Endothelial cell of umbilical vein (primary cell): ENCODE measurements around the gene GALNT17. TPM values are rescaled to one million over a fixed set of nuclear protein-coding genes. Genes with fewer than 3 reads are reported as not detected.

Source experiments
- BruUV-seq: library from RNA; stranded (reverse); fragments of 400-500 nt; replicated peaks from 2 replicates; lab custom pipeline; 2021; lab: Mats Ljungman, UMichigan
- CTCF ChIA-PET: fragments of 300-600, 350-600 bp; sonication (Branson Sonifier 250); formaldehyde crosslinking; loops from one replicate; lab custom pipeline; 2021; ENCODE audit warnings: antibody characterized with exemption, inconsistent platforms; lab: Charles Lee
- POLR2A ChIA-PET: fragments of 300-600, 350-600 bp; sonication (Branson Sonifier 250); formaldehyde crosslinking; loops from one replicate; lab custom pipeline; 2021; ENCODE audit warnings: antibody characterized with exemption, inconsistent platforms; lab: Charles Lee
- DNase-seq: peaks from one replicate; pipeline ENCODE4 v3.0.0-alpha.2; 2011; ENCODE audit warnings: low read depth, low spot score
- FAIRE-seq: peaks from 2 replicates; lab custom pipeline; 2011; peaks lifted over from hg19 to GRCh38; lab: Jason Lieb, UNC
- H2AFZ ChIP-seq: 2 replicates; pipeline ENCODE4 v1.6.0; 2012; ENCODE audit warnings: low read depth, low read length, control low read depth, inconsistent platforms
- H3K27ac ChIP-seq: 2 replicates; pipeline ENCODE4 v1.5.1; 2011; ENCODE audit warnings: low read depth, mild to moderate bottlenecking, control low read depth, low read length, moderate library complexity; ENCODE audit not compliant: insufficient read depth
- H3K27me3 ChIP-seq, 2 experiments: 2 replicates each; pipeline versions ENCODE4 v1.6.0 to v1.6.1; 2011; ENCODE audit warnings: low read length in 2 of 2, mixed read lengths in 1 of 2; ENCODE audit not compliant: control insufficient read depth in 2 of 2, insufficient read depth in 2 of 2
- H3K36me3 ChIP-seq, 2 experiments: 2 replicates in 1 of 2; 3 replicates in 1 of 2; pipeline ENCODE4 v1.5.1; 2011; ENCODE audit warnings: low read length in 2 of 2, mild to moderate bottlenecking in 1 of 2, moderate library complexity in 1 of 2; ENCODE audit not compliant: control insufficient read depth in 2 of 2, insufficient read depth in 2 of 2; ENCODE audit errors: extremely low read depth in 1 of 2
- H3K4me1 ChIP-seq: 3 replicates; pipeline ENCODE4 v1.5.1; 2011; ENCODE audit warnings: mild to moderate bottlenecking, low read length; ENCODE audit not compliant: control insufficient read depth, insufficient read depth; ENCODE audit errors: extremely low read depth
- H3K4me2 ChIP-seq: 2 replicates; pipeline ENCODE4 v1.6.1; 2011; ENCODE audit warnings: low read length, control low read depth, mixed read lengths; ENCODE audit not compliant: insufficient read depth
- H3K4me3 ChIP-seq, 3 experiments: fragments of 200-600 bp in 1 of 3; sonication (generic), shearing (Covaris generic) in 1 of 3; replicated peaks in 1 of 3; 2 replicates each; pipeline ENCODE4 v1.5.1; 2011 to 2016; ENCODE audit warnings: control low read depth in 3 of 3, low read length in 3 of 3, mild to moderate bottlenecking in 2 of 3, inconsistent platforms in 1 of 3, low read depth in 1 of 3, moderate library complexity in 1 of 3; ENCODE audit not compliant: insufficient read depth in 1 of 3
- H3K79me2 ChIP-seq: 2 replicates; pipeline ENCODE4 v1.6.0; 2012; ENCODE audit warnings: low read length, inconsistent platforms; ENCODE audit not compliant: control insufficient read depth, insufficient read depth
- H3K9ac ChIP-seq: replicated peaks from 2 replicates; pipeline ENCODE3; 2011; ENCODE audit warnings: low read length, control low read depth; ENCODE audit not compliant: insufficient read depth; ENCODE audit errors: extremely low read depth
- H3K9me1 ChIP-seq: replicated peaks from 3 replicates; pipeline ENCODE4 v1.6.0; 2011; ENCODE audit warnings: mild to moderate bottlenecking, low read length; ENCODE audit not compliant: control insufficient read depth, insufficient read depth; ENCODE audit errors: extremely low read depth
- H3K9me3 ChIP-seq: replicated peaks from 2 replicates; pipeline ENCODE4 v1.5.1; 2012; ENCODE audit warnings: low read length, inconsistent platforms; ENCODE audit not compliant: control insufficient read depth, insufficient read depth
- H4K20me1 ChIP-seq: replicated peaks from 2 replicates; pipeline ENCODE3; 2011; ENCODE audit warnings: mild to moderate bottlenecking, low read length; ENCODE audit not compliant: control insufficient read depth, insufficient read depth; ENCODE audit errors: extremely low read depth
- CTCF ChIP-seq, 2 donors: IDR thresholded peaks; 1 replicate in 1 of 2; 2 replicates in 1 of 2; pipeline ENCODE4 v1.5.1; 2011; ENCODE audit warnings: low read length in 2 of 2, mild to moderate bottlenecking in 2 of 2, moderate library complexity in 2 of 2, control low read depth in 1 of 2, inconsistent platforms in 1 of 2, low read depth in 1 of 2; ENCODE audit not compliant: insufficient read depth in 1 of 2; ENCODE audit errors: extremely low read depth in 1 of 2
- EZH2 ChIP-seq: IDR thresholded peaks from 2 replicates; pipeline ENCODE4 v1.6.1; 2012; ENCODE audit warnings: borderline replicate concordance, low read depth, mild to moderate bottlenecking, moderate library complexity, low read length, inconsistent platforms; ENCODE audit not compliant: severe bottlenecking
- FOS ChIP-seq: IDR thresholded peaks from 2 replicates; pipeline ENCODE4 v1.6.1; 2011; ENCODE audit warnings: mild to moderate bottlenecking, low read length, moderate library complexity, borderline replicate concordance; ENCODE audit not compliant: insufficient read depth
- GATA2 ChIP-seq: IDR thresholded peaks from 2 replicates; pipeline ENCODE4 v1.7.0; 2011; ENCODE audit warnings: low read depth, mild to moderate bottlenecking, moderate library complexity, mixed read lengths, low read length; ENCODE audit not compliant: insufficient read length, insufficient read depth
- JUN ChIP-seq: IDR thresholded peaks from 2 replicates; pipeline ENCODE4 v1.6.1; 2011; ENCODE audit warnings: borderline replicate concordance, low read depth; ENCODE audit not compliant: insufficient read length, insufficient read depth
- MAX ChIP-seq: IDR thresholded peaks from 2 replicates; pipeline ENCODE4 v1.6.1; 2011; ENCODE audit not compliant: insufficient read depth, insufficient read length
- MYC ChIP-seq: IDR thresholded peaks from one replicate; pipeline ENCODE4 v1.6.1; 2011; ENCODE audit warnings: mild to moderate bottlenecking, low read depth, low read length
- POLR2A ChIP-seq: IDR thresholded peaks from 2 replicates; pipeline ENCODE4 v1.6.1; 2012; ENCODE audit warnings: low read depth, mild to moderate bottlenecking, control low read depth, low read length
- POLR2AphosphoS5 ChIP-seq: IDR thresholded peaks from 2 replicates; pipeline ENCODE4 v1.6.1; 2012; ENCODE audit warnings: low read depth, mild to moderate bottlenecking, control low read depth, low read length, moderate library complexity; ENCODE audit not compliant: insufficient read depth
- dilution Hi-C: fragments of 300-500 bp; cut with MboI; formaldehyde crosslinking; loops from one replicate; pipeline ENCODE4 v1.15.0; 2019; ENCODE audit warnings: low sequenced_read_pairs; ENCODE audit not compliant: extremely low pct_ligation_motif_present
- intact Hi-C: fragments of 100-400 bp; cut with micrococcal nuclease; formaldehyde crosslinking; loops from one replicate; pipeline ENCODE4 v1.10.0; 2022
- polyA plus RNA-seq, 4 experiments: library from polyadenylated mRNA; depleted of rRNA in 3 of 4; stranded (reverse) in 3 of 4; unstranded in 1 of 4; fragments of >200 nt; gene quantifications; 2 replicates each; pipeline versions ENCODE4 v1.2.1 to v1.2.3, GENCODE V29; 2011 to 2012; ENCODE audit warnings: missing spikeins in 1 of 4
- total RNA-seq: library from RNA; stranded (reverse); gene quantifications from 2 replicates; pipeline ENCODE4 v1.2.3, GENCODE V29; 2021

The GALNT17 gene
- total and polyA plus RNA-seq, 2 donors (not counting 3 experiments of a cell fraction or from before 2014, with no cell fraction given), result not detected

GRCh38 chr7:71372991-71373390 is 241.0 kb downstream of the GALNT17 start:
- ChIA-PET POLR2A (no interaction called here), CTCF (no interaction called here)
- no peaks in the 10 kb centered on the region for H3K4me1 ChIP-seq
- dilution Hi-C loops, result no loop called here
- no peak overlapping the region for H3K27ac ChIP-seq
- no peaks in the 10 kb centered on the region for H3K27me3 ChIP-seq
- no peak overlapping the region for H2AFZ ChIP-seq
- FAIRE-seq (no peak), DNase-seq (no peak)
- H3K9me3 ChIP-seq, result peaks cover 5% of the 10 kb centered on the region
- H3K9me1 ChIP-seq, result no peaks in the 10 kb centered on the region
- no TSS peak for BruUV-seq
- no peaks in the 10 kb centered on the region for H3K36me3 ChIP-seq
- H3K9ac ChIP-seq, result no peak overlapping the region
- no peak overlapping the region for H3K4me3 ChIP-seq
- no peaks in the 10 kb centered on the region for H4K20me1 ChIP-seq
- no peak for TF ChIP-seq FOS
- TF ChIP-seq CTCF (IDR thresholded peaks at IDR 0.05; ENCODE audit: extremely low read depth in 1 of 2, insufficient read depth in 1 of 2, low read depth in 1 of 2, low read length in 2 of 2), result no peak
- no peak for TF ChIP-seq GATA2
- no peak for TF ChIP-seq POLR2A
- TF ChIP-seq JUN, result no peak
- no peak for TF ChIP-seq EZH2
- no peak for TF ChIP-seq POLR2AphosphoS5
- no peak for TF ChIP-seq MAX
- no peak for TF ChIP-seq MYC
- H3K4me2 ChIP-seq, result no peak overlapping the region
- no peaks in the 10 kb centered on the region for H3K79me2 ChIP-seq
- intact Hi-C loops, result no loop called here
